CD14-positive monocyte (primary cell): ENCODE measurements around the gene KCNIP2. TPM values are rescaled to one million over a fixed set of nuclear protein-coding genes. Genes with fewer than 3 reads are reported as not detected.

Experiments used
- DNase-seq, 3 donors: peaks; one replicate each; pipeline ENCODE4 v3.0.0-alpha.2; 2011 to 2022
- H2AFZ ChIP-seq: 2 replicates; pipeline ENCODE4 v1.6.0; 2012; ENCODE audit warnings: mild to moderate bottlenecking, low read depth, low read length, inconsistent platforms; ENCODE audit not compliant: insufficient read depth, poor library complexity, severe bottlenecking
- H3K27ac ChIP-seq, 2 donors: 1 replicate in 1 of 2; 2 replicates in 1 of 2; pipeline ENCODE4 v1.5.1; 2012 to 2013; ENCODE audit warnings: low read length in 2 of 2, control low read depth in 1 of 2, inconsistent platforms in 1 of 2, low read depth in 1 of 2, mild to moderate bottlenecking in 1 of 2
- H3K27me3 ChIP-seq, 2 donors: one replicate each; pipeline versions ENCODE4 v1.6.0 to v1.6.1; 2011 to 2013; ENCODE audit warnings: low read length in 2 of 2; ENCODE audit not compliant: control insufficient read depth in 2 of 2, insufficient read depth in 2 of 2
- H3K36me3 ChIP-seq, 2 donors: replicated peaks in 1 of 2; 1 replicate in 1 of 2; 2 replicates in 1 of 2; pipeline versions ENCODE4 v1.5.1 to v1.6.1; 2012 to 2013; ENCODE audit warnings: low read length in 2 of 2, control low read depth in 1 of 2, inconsistent platforms in 1 of 2, mild to moderate bottlenecking in 1 of 2; ENCODE audit not compliant: insufficient read depth in 2 of 2, control insufficient read depth in 1 of 2
- H3K4me1 ChIP-seq, 2 donors: 1 replicate in 1 of 2; 2 replicates in 1 of 2; pipeline versions ENCODE4 v1.5.1 to v1.6.1; 2012 to 2013; ENCODE audit warnings: low read length in 2 of 2, control low read depth in 1 of 2, inconsistent platforms in 1 of 2, mild to moderate bottlenecking in 1 of 2, moderate library complexity in 1 of 2; ENCODE audit not compliant: insufficient read depth in 2 of 2, control insufficient read depth in 1 of 2
- H3K4me2 ChIP-seq: replicated peaks from 2 replicates; pipeline ENCODE3; 2012; ENCODE audit warnings: low read length, moderate library complexity, mild to moderate bottlenecking; ENCODE audit not compliant: poor library complexity, severe bottlenecking; ENCODE audit errors: extremely low read depth
- H3K4me3 ChIP-seq, 3 experiments: fragments of 200-600 bp in 1 of 3; sonication (generic) in 1 of 3; replicated peaks in 1 of 3; 1 replicate in 2 of 3; 2 replicates in 1 of 3; pipeline ENCODE4 v1.5.1; 2011 to 2013; ENCODE audit warnings: low read length in 3 of 3, mild to moderate bottlenecking in 3 of 3, control low read depth in 2 of 3, low read depth in 2 of 3, inconsistent platforms in 1 of 3, moderate library complexity in 1 of 3
- H3K79me2 ChIP-seq: 2 replicates; pipeline ENCODE4 v1.6.0; 2012; ENCODE audit warnings: mild to moderate bottlenecking, control low read depth, inconsistent platforms, low read length, moderate library complexity; ENCODE audit not compliant: insufficient read depth
- H3K9ac ChIP-seq: 2 replicates; pipeline ENCODE4 v1.6.0; 2017; ENCODE audit warnings: low read length, mild to moderate bottlenecking; ENCODE audit not compliant: insufficient read depth, poor library complexity, severe bottlenecking
- H3K9me3 ChIP-seq, 2 donors: replicated peaks in 1 of 2; 1 replicate in 1 of 2; 2 replicates in 1 of 2; pipeline versions ENCODE4 v1.5.1 to v1.6.1; 2012 to 2013; ENCODE audit warnings: low read length in 2 of 2, control low read depth in 1 of 2; ENCODE audit not compliant: control insufficient read depth in 1 of 2, insufficient read depth in 1 of 2
- H4K20me1 ChIP-seq: 2 replicates; pipeline ENCODE4 v1.6.0; 2012; ENCODE audit warnings: mild to moderate bottlenecking, low read length, control low read depth, moderate library complexity; ENCODE audit not compliant: insufficient read depth
- H3K27ac Mint-ChIP-seq, 7 donors: one replicate each; pipeline ENCODE4 v1.8.0; 2020; ENCODE audit warnings: mild to moderate bottlenecking in 7 of 7, mixed read lengths in 7 of 7, moderate library complexity in 6 of 7, inconsistent platforms in 2 of 7
- H3K27me3 Mint-ChIP-seq, 3 donors: one replicate each; pipeline ENCODE4 v1.8.0; 2021 to 2022; ENCODE audit warnings: low read depth in 3 of 3, mild to moderate bottlenecking in 3 of 3, mixed read lengths in 3 of 3, moderate library complexity in 3 of 3, inconsistent platforms in 1 of 3
- H3K36me3 Mint-ChIP-seq, 2 donors: one replicate each; pipeline ENCODE4 v1.8.0; 2020; ENCODE audit warnings: mixed read lengths in 2 of 2, inconsistent platforms in 1 of 2, mild to moderate bottlenecking in 1 of 2
- H3K4me1 Mint-ChIP-seq: one replicate; pipeline ENCODE4 v1.8.0; 2020; ENCODE audit warnings: mild to moderate bottlenecking, mixed read lengths
- H3K4me3 Mint-ChIP-seq, 2 donors: one replicate each; pipeline ENCODE4 v1.8.0; 2020; ENCODE audit warnings: mild to moderate bottlenecking in 2 of 2, mixed read lengths in 2 of 2, moderate library complexity in 1 of 2
- H3K9me3 Mint-ChIP-seq, 7 donors: one replicate each; pipeline ENCODE4 v1.8.0; 2020 to 2022; ENCODE audit warnings: mixed read lengths in 7 of 7, mild to moderate bottlenecking in 6 of 7, moderate library complexity in 6 of 7, inconsistent platforms in 2 of 7
- WGBS: methylation state at CpG from one replicate; pipeline ENCODE4 v1.1.5; 2013; ENCODE audit warnings: missing lambda C conversion rate; ENCODE audit not compliant: insufficient coverage; 5-methylcytosine and 5-hydroxymethylcytosine counted together
- intact Hi-C, 2 donors: fragments of 100-400 bp; cut with micrococcal nuclease; formaldehyde crosslinking; loops; one replicate each; pipeline versions ENCODE4 v1.15.0 to v1.15.1; 2023
- polyA plus RNA-seq, 3 donors: library from polyadenylated mRNA; depleted of rRNA in 1 of 3; unstranded in 2 of 3; stranded (reverse) in 1 of 3; fragments of 300-500 nt in 2 of 3; fragments of >200 nt in 1 of 3; fragmentation: Illumina TruSeq in 2 of 3; gene quantifications; 1 replicate in 2 of 3; 2 replicates in 1 of 3; pipeline ENCODE4 v1.2.3, GENCODE V29; 2012 to 2021
- TF ChIP-seq, protein P1 (sequence below): fragments of 200-600 bp; IDR thresholded peaks from one replicate; pipeline ENCODE4 v1.8.0; 2022; ENCODE audit warnings: antibody characterized with exemption, mild to moderate bottlenecking

KCNIP2 gene
- polyA plus RNA-seq, 3 donors = 0.48 to 2.1 TPM; not detected in 1

DNA sequence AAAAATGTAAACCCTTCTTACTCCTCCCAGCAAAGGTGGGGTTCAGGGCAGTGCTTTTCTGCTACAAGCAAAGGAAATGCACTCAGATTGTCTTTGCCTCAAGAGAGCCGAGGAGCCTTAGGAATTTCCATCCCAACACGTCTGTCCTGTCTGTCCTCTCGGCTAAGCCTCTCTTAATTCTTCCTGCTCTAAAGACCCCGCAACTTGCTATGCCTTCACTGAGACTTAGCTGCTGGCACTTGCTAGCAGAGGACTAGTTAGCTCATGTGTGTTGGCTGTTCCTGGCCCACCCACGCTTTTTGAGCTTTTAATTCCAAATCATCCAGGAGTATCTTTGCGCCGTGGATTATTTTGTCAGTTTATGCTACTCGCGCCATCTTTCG, 59.9 kb downstream of the KCNIP2 start:
- H4K20me1 ChIP-seq = peaks cover 67% of the 10 kb centered on the region
- TF ChIP-seq, protein P1, sequence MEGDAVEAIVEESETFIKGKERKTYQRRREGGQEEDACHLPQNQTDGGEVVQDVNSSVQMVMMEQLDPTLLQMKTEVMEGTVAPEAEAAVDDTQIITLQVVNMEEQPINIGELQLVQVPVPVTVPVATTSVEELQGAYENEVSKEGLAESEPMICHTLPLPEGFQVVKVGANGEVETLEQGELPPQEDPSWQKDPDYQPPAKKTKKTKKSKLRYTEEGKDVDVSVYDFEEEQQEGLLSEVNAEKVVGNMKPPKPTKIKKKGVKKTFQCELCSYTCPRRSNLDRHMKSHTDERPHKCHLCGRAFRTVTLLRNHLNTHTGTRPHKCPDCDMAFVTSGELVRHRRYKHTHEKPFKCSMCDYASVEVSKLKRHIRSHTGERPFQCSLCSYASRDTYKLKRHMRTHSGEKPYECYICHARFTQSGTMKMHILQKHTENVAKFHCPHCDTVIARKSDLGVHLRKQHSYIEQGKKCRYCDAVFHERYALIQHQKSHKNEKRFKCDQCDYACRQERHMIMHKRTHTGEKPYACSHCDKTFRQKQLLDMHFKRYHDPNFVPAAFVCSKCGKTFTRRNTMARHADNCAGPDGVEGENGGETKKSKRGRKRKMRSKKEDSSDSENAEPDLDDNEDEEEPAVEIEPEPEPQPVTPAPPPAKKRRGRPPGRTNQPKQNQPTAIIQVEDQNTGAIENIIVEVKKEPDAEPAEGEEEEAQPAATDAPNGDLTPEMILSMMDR = no peak
- H3K4me2 ChIP-seq = peak overlapping the region; percentile 81
- peak overlapping the region; percentile 81 for H2AFZ ChIP-seq
- H3K9me3 Mint-ChIP-seq = peaks cover 0 to 5% (median 4%) of the 10 kb centered on the region in 7 donors
- peak overlapping the region in 4 of 7 donors; percentile 47 to 92 (median 66) for H3K27ac Mint-ChIP-seq
- DNase-seq = no peak
- peak overlapping the region; percentile 99 for H3K4me3 Mint-ChIP-seq
- H3K27me3 ChIP-seq = peaks cover 4 to 10% of the 10 kb centered on the region in 2 donors
- peaks cover 37 to 48% of the 10 kb centered on the region in 2 donors for H3K36me3 Mint-ChIP-seq
- intact Hi-C loops = loop anchor here (5.0 kb wide), 3 partner anchors 181 to 571 kb away; partner anchors contain the start of gene HPS6 (in 1 of the 2)
- H3K27ac ChIP-seq = peak overlapping the region in 1 of 2 donors; percentile 59
- H3K79me2 ChIP-seq = no peaks in the 10 kb centered on the region
- peaks cover 43 to 48% of the 10 kb centered on the region in 2 donors for H3K36me3 ChIP-seq
- peaks cover 9 to 20% (median 12%) of the 10 kb centered on the region in 3 donors for H3K27me3 Mint-ChIP-seq
- H3K4me1 ChIP-seq = peaks cover 33 to 48% of the 10 kb centered on the region in 2 donors
- peaks cover 45% of the 10 kb centered on the region for H3K4me1 Mint-ChIP-seq
- H3K4me3 ChIP-seq = peak overlapping the region; percentile 51 to 79 (median 62)
- H3K9me3 ChIP-seq = peaks cover 0 to 2% of the 10 kb centered on the region in 2 donors
- H3K9ac ChIP-seq = peak overlapping the region; percentile 65
- WGBS = 50% methylated on average over 4 of the region's 10 CpGs

DNA sequence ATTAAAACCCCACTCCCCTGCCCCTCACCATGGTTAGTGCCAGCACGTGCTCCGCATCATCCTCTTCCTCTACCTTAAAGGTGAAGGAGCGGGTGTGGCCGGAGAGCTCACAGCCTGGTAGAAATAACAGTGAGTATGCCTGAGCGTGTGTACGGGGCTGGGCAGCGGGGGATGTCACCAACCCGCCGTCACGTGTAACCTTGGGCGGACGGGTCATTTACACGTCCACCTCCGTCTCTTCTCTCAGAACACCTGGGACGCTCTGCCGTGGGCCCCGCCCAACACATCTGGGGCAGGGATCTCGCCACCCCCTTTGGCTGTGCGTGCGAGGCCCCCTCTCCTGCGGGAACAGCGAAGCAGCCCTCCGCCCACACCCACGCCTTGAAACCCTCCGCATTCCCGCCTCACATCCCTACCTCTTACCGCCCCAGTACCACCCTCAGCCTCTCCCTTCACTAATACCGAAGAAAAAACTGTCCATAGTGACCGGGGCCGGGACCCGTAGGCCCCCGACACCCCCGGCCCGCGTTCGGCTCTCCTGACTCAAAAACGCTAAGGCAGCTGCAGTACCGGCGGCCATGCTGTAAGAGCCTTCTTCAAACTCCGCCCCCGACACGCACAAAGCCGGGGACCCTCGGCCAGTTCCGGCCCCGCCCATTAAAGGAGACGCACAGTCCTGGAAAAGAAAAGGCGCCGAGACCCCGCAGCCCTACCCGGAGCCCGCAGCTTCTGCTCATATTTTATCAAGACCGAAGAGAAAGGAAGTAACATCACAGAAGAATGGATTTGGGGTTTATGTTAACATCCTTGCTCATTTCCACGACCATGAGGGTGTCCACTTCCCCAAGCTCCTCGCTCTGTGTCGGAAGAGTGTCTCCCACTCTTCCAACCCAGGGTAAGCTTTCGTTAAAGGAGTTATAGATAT, 60.5 kb downstream of the KCNIP2 start, which contains the start of gene NPM3:
Gene NPM3 (minus strand): TSS at position 636 of the 925 bp plus-strand sequence. CDS start 56 bp downstream, at position 580.
- Histone ChIP-seq H3K9ac (peak within 1 kb of the TSS; percentile 65), H3K4me3 (peak within 1 kb of the TSS; percentile 51 to 79 (median 62)), H3K36me3 (peaks cover 36 to 41% of the 10 kb centered on the region in 2 donors), H3K27me3 (peaks cover 11 to 17% of the 10 kb centered on the region in 2 donors), H3K79me2 (no peaks in the 10 kb centered on the region), H3K27ac (peak within 1 kb of the TSS; percentile 14 to 59), H3K4me2 (peak within 1 kb of the TSS; percentile 81), H3K4me1 (peaks cover 35 to 52% of the 10 kb centered on the region in 2 donors), H4K20me1 (peaks cover 71% of the 10 kb centered on the region), H3K9me3 (peaks cover 0 to 8% of the 10 kb centered on the region in 2 donors), H2AFZ (peak within 1 kb of the TSS; percentile 81)
- TF ChIP-seq, protein P1 = no peak
- 1% methylated on average over 35 of the region's 57 CpGs for WGBS
- Mint-ChIP-seq H3K27me3 (peaks cover 16 to 26% (median 19%) of the 10 kb centered on the region in 3 donors), H3K9me3 (peaks cover 0 to 9% (median 4%) of the 10 kb centered on the region in 7 donors), H3K4me1 (peaks cover 47% of the 10 kb centered on the region), H3K27ac (peak within 1 kb of the TSS; percentile 47 to 92 (median 82)), H3K4me3 (peak within 1 kb of the TSS; percentile 99), H3K36me3 (peaks cover 37 to 43% of the 10 kb centered on the region in 2 donors)
- intact Hi-C loops = loop anchor here (5.0 kb wide), 3 partner anchors 181 to 571 kb away; partner anchors contain the start of gene HPS6 (in 1 of the 2)
- DNase-seq = peak; percentile 19 to 31 (median 30)
